CD4-positive, alpha-beta T cell treated with Interleukin-12 subunit alpha and Interleukin-12 subunit beta, for 1 hour (primary cell): ENCODE measurements around the gene NAIP.
"Not testable (repeated sequence)": the region's sequence is repeated elsewhere in the genome, so short reads cannot be mapped to it uniquely, and the experiment has no call there.

Experiments used
- DNase-seq: peaks from one replicate; pipeline ENCODE4 v3.0.0-alpha.2; 2020

Gene NAIP

GRCh38 chr5:71025289-71025953, at the start of gene NAIP:
Gene NAIP (minus strand): TSS chr5:71025339. CDS start chr5:71012915, 12,424 bp downstream.
- DNase-seq = not testable (repeated sequence)

- not testable (repeated sequence) for DNase-seq
These were observed 42.3 kb upstream of the NAIP start, which contains the start of gene GTF2H2 for GRCh38 chr5:71067262-71067928. Gene GTF2H2 (minus strand): TSS chr5:71067676. CDS start chr5:71062763, 4,913 bp downstream.

GRCh38 chr5:71061322-71061721, 36.2 kb upstream of the NAIP start:
- not testable (repeated sequence) for DNase-seq

- not testable (repeated sequence) for DNase-seq
These were observed 34.3 kb upstream of the NAIP start for GRCh38 chr5:71059426-71059825.

GRCh38 chr5:71044808-71045207, 19.7 kb upstream of the NAIP start:
- not testable (repeated sequence) for DNase-seq

GRCh38 chr5:71044128-71044527, 19.0 kb upstream of the NAIP start:
- DNase-seq = not testable (repeated sequence)

GRCh38 chr5:71031046-71031776, 6.1 kb upstream of the NAIP start:
- not testable (repeated sequence) for DNase-seq

- not testable (repeated sequence) for DNase-seq
These were observed 4.5 kb downstream of the NAIP start for GRCh38 chr5:71020643-71021042.

- DNase-seq = not testable (repeated sequence)
These were observed 6.6 kb downstream of the NAIP start for GRCh38 chr5:71018376-71019005.

GRCh38 chr5:71014176-71014575, 11.0 kb downstream of the NAIP start:
- no peak for DNase-seq

- DNase-seq = no peak
These were observed 11.6 kb downstream of the NAIP start for GRCh38 chr5:71013575-71013974.

GRCh38 chr5:71011194-71011792, 13.8 kb downstream of the NAIP start:
- no peak for DNase-seq

GRCh38 chr5:71006983-71007382, 18.2 kb downstream of the NAIP start:
- not testable (repeated sequence) for DNase-seq

GRCh38 chr5:70984882-70985281, 40.3 kb downstream of the NAIP start:
- not testable (repeated sequence) for DNase-seq

GRCh38 chr5:70967220-70967619, 57.9 kb downstream of the NAIP start:
- DNase-seq = not testable (repeated sequence)

- DNase-seq = not testable (repeated sequence)
These were observed 60.6 kb downstream of the NAIP start for GRCh38 chr5:70964531-70964930.

GRCh38 chr5:70953068-70953467, 72.1 kb downstream of the NAIP start:
- not testable (repeated sequence) for DNase-seq

- DNase-seq = not testable (repeated sequence)
These were observed 92.6 kb downstream of the NAIP start for GRCh38 chr5:70932560-70932959.

GRCh38 chr5:70931709-70932368, 93.3 kb downstream of the NAIP start:
- not testable (repeated sequence) for DNase-seq

- DNase-seq = not testable (repeated sequence)
These were observed 100.0 kb downstream of the NAIP start for GRCh38 chr5:70925211-70925562.
